Right lobe of liver (tissue), 6 donors: ENCODE results near the gene LOXL3. TPM values are rescaled to one million over a fixed set of nuclear protein-coding genes. Genes with fewer than 3 reads are reported as not detected.

Source experiments
- ATAC-seq, 4 donors: fragments of 200-7000 bp; cut with Tn5 transposase; one replicate each; pipeline ENCODE4 v1.9.1; 2020; ENCODE audit warnings: mild to moderate bottlenecking in 4 of 4, moderate library complexity in 4 of 4
- DNase-seq, 3 donors: peaks; one replicate each; pipeline ENCODE4 v3.0.0-alpha.2; 2020
- H3K27ac ChIP-seq, 3 donors: fragments of 200-600 bp; one replicate each; pipeline ENCODE4 v1.8.0; 2022
- H3K27me3 ChIP-seq, 2 donors: fragments of 200-600 bp; one replicate each; pipeline ENCODE4 v1.8.0; 2022
- H3K36me3 ChIP-seq, 4 donors: fragments of 200-600 bp; sonication (generic) in 1 of 4; one replicate each; pipeline versions ENCODE4 v1.5.1 to v1.8.0; 2017 to 2022; ENCODE audit warnings: control low read depth in 1 of 4
- H3K4me1 ChIP-seq, 4 donors: fragments of 200-600 bp; sonication (generic) in 1 of 4; one replicate each; pipeline versions ENCODE4 v1.5.1 to v1.8.0; 2017 to 2022; ENCODE audit warnings: control low read depth in 1 of 4
- H3K4me3 ChIP-seq, 3 donors: fragments of 200-600 bp; one replicate each; pipeline ENCODE4 v1.8.0; 2022
- H3K9me3 ChIP-seq, 4 donors: fragments of 200-600 bp; sonication (generic) in 1 of 4; one replicate each; pipeline versions ENCODE4 v1.5.1 to v1.8.0; 2017 to 2022; ENCODE audit warnings: control low read depth in 1 of 4
- POLR2A ChIP-seq: fragments of 450-650 bp; IDR thresholded peaks from one replicate; pipeline ENCODE4 v1.6.1; 2017; ENCODE audit warnings: antibody characterized with exemption, mild to moderate bottlenecking
- WGBS: methylation state at CpG from one replicate; pipeline ENCODE4 v1.1.6; 2018; ENCODE audit warnings: low coverage, low lambda C conversion rate; ENCODE audit not compliant: insufficient coverage; ENCODE audit errors: missing lambda C conversion rate; 5-methylcytosine and 5-hydroxymethylcytosine counted together
- intact Hi-C, 2 donors: fragments of 100-400 bp; cut with DNase I; formaldehyde crosslinking; loops; one replicate each; pipeline versions ENCODE4 v1.11.2 to v1.14.1; 2022
- total RNA-seq, 6 experiments: library from RNA; depleted of rRNA in 2 of 6; stranded (reverse); fragments of >200 nt in 2 of 6; fragmentation: NEBNext Ultra II Directional in 3 of 6; extraction: Animal tissue kit (Norgen Biotek cat#: 25700) in 3 of 6; gene quantifications; one replicate each; pipeline versions ENCODE4 v1.1.0 to v1.2.4, GENCODE V29; 2016 to 2023
- TF ChIP-seq, protein P1 (sequence below), 4 donors: fragments of 200-600 bp in 3 of 4; fragments of 450-650 bp in 1 of 4; IDR thresholded peaks; one replicate each; pipeline versions ENCODE4 v1.5.1 to v1.8.0; 2016 to 2022; ENCODE audit warnings: antibody characterized with exemption in 4 of 4, mild to moderate bottlenecking in 2 of 4
- donor health status: DM: no; HTN: yes; CAD: no.
- donor health status: DM: no; HTN: no; CAD: no.
- donor health status: DM: no; HTN: no; CAD: no.
- donor health status: DM: no; HTN: yes; CAD: no.
- donor health status: DM: no; HTN: yes; CAD: no.

LOXL3 gene
- total RNA-seq, 6 experiments from 2014 or later = 0.92 to 3.3 (median 1.8) TPM

DNA sequence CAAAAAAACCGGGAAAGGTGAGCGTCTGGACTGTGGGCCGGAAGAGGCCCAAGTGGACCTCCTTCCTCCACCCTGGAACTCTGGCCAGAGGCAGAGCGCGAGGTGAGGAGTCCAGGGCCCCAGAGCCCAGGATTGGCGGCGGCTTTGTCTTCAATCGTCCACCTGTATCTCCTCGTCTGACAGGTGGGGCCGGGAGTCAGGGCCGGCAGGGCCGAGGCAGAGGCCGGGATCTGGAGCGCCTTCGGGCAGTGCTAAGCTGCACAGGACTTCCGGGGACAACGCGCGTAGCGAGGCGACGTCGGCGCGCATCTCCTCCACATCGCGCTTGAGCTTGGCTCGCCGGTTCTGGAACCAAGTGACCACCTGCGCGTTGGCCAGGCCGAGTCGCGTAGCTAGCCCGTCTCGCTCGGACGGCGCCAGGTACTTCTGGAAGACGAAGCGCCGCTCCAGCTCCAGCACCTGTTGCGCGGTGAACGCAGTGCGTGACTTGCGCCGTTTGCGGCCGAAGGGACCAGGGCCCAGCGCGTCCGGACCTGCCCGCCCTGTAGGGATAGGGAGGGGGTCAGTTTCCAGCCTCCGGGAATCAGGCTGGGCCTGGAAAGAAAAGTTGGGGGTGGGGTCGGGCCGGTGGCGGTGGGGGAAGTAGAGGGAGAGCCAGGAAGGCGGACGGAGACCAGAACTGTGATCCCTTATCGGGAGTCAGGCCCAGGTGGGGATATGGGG lies 55.8 kb downstream of the LOXL3 start:
- Histone ChIP-seq H3K4me1 (peaks cover 0 to 63% (median 17%) of the 10 kb centered on the region in 4 donors), H3K9me3 (no peaks in the 10 kb centered on the region), H3K27me3 (no peaks in the 10 kb centered on the region), H3K36me3 (peaks cover 0 to 10% (median 5%) of the 10 kb centered on the region in 4 donors), H3K27ac (peak overlapping the region in 2 of 3 donors; percentile 5 to 66), H3K4me3 (peak overlapping the region; percentile 37 to 55 (median 44))
- WGBS = 22% methylated on average over 11 of the region's 61 CpGs
- intact Hi-C loops = no loop called here
- TF ChIP-seq, protein P1, sequence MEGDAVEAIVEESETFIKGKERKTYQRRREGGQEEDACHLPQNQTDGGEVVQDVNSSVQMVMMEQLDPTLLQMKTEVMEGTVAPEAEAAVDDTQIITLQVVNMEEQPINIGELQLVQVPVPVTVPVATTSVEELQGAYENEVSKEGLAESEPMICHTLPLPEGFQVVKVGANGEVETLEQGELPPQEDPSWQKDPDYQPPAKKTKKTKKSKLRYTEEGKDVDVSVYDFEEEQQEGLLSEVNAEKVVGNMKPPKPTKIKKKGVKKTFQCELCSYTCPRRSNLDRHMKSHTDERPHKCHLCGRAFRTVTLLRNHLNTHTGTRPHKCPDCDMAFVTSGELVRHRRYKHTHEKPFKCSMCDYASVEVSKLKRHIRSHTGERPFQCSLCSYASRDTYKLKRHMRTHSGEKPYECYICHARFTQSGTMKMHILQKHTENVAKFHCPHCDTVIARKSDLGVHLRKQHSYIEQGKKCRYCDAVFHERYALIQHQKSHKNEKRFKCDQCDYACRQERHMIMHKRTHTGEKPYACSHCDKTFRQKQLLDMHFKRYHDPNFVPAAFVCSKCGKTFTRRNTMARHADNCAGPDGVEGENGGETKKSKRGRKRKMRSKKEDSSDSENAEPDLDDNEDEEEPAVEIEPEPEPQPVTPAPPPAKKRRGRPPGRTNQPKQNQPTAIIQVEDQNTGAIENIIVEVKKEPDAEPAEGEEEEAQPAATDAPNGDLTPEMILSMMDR (IDR thresholded peaks at IDR 0.05) = no peak
- TF ChIP-seq POLR2A = no peak
- ATAC-seq (peak; percentile 6 to 29 (median 16)), DNase-seq (peak in 2 of 3 donors; percentile 55 to 59)

DNA sequence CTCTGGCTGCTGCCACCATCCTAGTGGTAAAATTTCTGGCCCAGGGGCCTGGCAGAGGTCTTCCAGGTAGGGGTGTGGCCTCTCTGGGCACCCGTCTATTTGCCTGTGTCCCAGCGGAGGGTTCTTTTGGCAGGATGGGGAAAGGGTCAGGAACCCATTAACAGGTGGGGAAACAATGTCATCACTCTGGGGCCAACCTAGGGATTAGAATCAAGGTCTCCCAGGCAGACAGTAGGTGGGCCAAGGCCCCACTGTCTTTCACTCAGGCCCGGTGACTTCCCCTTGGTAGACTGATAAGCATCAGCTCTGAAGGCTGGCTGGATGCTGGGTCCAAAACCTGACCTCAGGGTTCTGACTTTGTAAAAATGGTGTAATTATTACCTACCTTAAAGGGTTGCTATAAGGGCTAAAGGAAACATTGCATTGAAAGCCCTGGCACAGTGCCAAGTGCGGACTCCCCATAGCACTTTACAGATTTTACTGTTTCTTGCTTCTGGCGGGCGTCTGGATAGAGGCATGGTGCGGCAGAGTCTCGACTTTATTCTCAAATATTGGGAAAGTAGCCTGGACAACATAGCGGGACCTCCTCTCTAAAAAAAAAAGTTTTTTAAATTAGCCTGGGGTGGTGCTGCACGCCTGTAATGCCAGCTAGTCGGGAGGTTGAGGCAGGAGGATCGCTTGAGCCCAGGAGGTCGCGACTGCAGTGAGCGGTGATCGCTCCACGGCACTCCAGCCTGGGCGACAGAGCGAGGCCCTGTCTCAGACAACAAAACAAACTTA lies 56.6 kb downstream of the LOXL3 start:
- DNase-seq (no peak), ATAC-seq (no peak)
- Histone ChIP-seq H3K27ac (peak overlapping the region in 1 of 3 donors; percentile 66), H3K36me3 (peaks cover 0 to 17% (median 7%) of the 10 kb centered on the region in 4 donors), H3K4me3 (peak overlapping the region in 2 of 3 donors; percentile 37 to 55), H3K4me1 (peaks cover 0 to 70% (median 21%) of the 10 kb centered on the region in 4 donors), H3K9me3 (no peaks in the 10 kb centered on the region), H3K27me3 (no peaks in the 10 kb centered on the region)
- intact Hi-C loops = no loop called here
- TF ChIP-seq, protein P1 (IDR thresholded peaks at IDR 0.05) = no peak
- no peak for TF ChIP-seq POLR2A
- 34% methylated on average over 15 of the region's 19 CpGs for WGBS

DNA sequence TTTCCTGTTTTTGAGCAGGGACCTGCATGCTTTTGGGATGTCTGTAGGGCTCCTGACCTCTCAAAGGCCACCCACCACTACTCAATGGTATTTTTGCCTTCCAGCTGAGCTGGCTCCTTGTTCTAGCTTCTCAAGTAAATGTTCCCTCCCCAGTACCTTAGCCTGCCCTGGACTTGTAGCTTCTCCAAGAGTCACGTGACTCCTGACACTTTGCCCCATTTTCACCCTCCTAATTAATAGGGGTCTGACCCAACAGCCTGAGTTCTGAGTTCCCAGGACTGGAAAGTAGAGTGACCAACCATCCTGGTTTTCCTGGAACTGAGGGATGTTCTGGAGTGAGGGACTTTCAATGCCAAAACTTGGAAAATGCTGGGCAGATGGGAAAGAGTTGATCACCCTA lies 58.3 kb downstream of the LOXL3 start:
- TF ChIP-seq, protein P1 (IDR thresholded peaks at IDR 0.05) = no peak
- no peak for TF ChIP-seq POLR2A
- DNase-seq (no peak), ATAC-seq (no peak)
- H3K9me3 ChIP-seq = no peaks in the 10 kb centered on the region
- H3K27ac ChIP-seq = no peak overlapping the region
- peaks cover 0 to 75% (median 28%) of the 10 kb centered on the region in 4 donors for H3K4me1 ChIP-seq
- peaks cover 0 to 32% (median 9%) of the 10 kb centered on the region in 4 donors for H3K36me3 ChIP-seq
- WGBS = 73% methylated on average over 1 of the region's 1 CpG
- intact Hi-C loops = no loop called here
- no peak overlapping the region for H3K4me3 ChIP-seq
- no peaks in the 10 kb centered on the region for H3K27me3 ChIP-seq

DNA sequence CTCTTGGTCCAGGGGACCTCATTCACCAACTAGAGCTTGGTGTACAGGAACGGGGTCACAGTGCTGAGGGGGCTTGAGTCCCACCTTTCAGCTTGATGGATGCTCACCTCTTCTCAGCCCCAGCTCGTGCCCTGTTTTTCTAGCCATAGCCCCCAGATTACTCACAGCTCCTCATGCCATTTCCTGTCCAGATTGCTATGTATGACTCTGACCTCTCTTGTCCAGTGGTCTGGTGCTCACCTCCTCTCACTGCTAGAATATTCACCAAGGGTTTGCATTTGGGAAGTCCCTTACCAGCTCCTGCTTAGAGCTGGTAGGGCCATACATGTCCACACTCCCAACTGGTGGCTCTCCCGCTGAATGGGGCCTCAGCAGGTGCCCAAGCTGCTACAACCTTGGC lies 60.2 kb downstream of the LOXL3 start:
- no peak for DNase-seq
- Histone ChIP-seq H3K27me3 (no peaks in the 10 kb centered on the region), H3K27ac (no peak overlapping the region), H3K9me3 (no peaks in the 10 kb centered on the region), H3K4me1 (peaks cover 0 to 75% (median 25%) of the 10 kb centered on the region in 4 donors), H3K36me3 (peaks cover 0 to 32% (median 9%) of the 10 kb centered on the region in 4 donors), H3K4me3 (no peak overlapping the region)
- 60% methylated on average over 1 of the region's 3 CpGs for WGBS
- no peak for TF ChIP-seq POLR2A
- TF ChIP-seq, protein P1 (IDR thresholded peaks at IDR 0.05) = no peak
- no peak for ATAC-seq
- intact Hi-C loops = no loop called here
